Upper lobe of left lung (tissue), 4 donors: ENCODE results near the gene RBBP8NL.

Experiments used
- EP300 ChIP-seq, 4 donors: sonication (generic); formaldehyde crosslinking; IDR thresholded peaks; one replicate each; pipeline ENCODE4 v1.5.1; 2017; ENCODE audit warnings: antibody characterized with exemption in 4 of 4, control low read depth in 2 of 4
- POLR2AphosphoS5 ChIP-seq, 2 donors: sonication (generic); formaldehyde crosslinking; IDR thresholded peaks; one replicate each; pipeline ENCODE4 v1.5.1; 2017; ENCODE audit warnings: antibody characterized with exemption in 2 of 2
- TF ChIP-seq, protein P1 (sequence below), 6 experiments: fragments of 450-650 bp in 4 of 6; fragments of 200-600 bp in 2 of 6; sonication (generic) in 2 of 6; IDR thresholded peaks; one replicate each; pipeline ENCODE4 v1.5.1; 2016 to 2019; ENCODE audit warnings: antibody characterized with exemption in 6 of 6

DNA sequence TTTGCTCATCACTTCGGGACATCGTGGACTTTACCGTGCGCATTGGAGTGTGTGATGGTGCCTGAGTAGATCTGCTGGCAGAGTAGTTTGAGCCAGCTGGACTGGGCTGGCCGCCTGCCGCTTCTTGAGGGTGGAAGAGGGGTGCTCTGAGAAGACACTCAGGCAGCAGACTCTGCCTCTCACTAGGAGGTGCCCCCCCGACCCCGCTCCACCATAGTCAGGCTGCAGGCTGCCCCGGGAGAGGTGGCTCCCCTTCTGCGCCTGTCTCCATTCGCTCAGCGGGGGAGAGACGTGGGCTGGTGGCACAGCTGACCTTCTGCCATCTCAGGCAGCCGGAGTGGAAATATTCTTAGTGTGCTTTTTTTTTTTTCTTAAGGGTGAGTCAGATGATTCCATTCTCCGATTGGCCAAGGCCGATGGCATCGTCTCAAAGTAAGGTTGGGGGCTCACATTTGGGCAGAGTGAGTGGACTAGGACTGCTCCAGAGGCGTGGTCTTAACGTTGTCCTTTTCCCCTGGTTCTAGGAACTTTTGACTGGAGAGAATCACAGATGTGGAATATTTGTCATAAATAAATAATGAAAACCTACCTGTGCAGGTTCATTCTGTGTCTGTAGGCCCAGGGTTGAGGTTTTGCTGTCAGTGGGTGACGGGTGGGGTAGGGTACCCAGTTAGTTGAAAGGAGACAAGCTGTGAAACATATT lies 39.3 kb downstream of the RBBP8NL start:
- TF ChIP-seq, protein P1, sequence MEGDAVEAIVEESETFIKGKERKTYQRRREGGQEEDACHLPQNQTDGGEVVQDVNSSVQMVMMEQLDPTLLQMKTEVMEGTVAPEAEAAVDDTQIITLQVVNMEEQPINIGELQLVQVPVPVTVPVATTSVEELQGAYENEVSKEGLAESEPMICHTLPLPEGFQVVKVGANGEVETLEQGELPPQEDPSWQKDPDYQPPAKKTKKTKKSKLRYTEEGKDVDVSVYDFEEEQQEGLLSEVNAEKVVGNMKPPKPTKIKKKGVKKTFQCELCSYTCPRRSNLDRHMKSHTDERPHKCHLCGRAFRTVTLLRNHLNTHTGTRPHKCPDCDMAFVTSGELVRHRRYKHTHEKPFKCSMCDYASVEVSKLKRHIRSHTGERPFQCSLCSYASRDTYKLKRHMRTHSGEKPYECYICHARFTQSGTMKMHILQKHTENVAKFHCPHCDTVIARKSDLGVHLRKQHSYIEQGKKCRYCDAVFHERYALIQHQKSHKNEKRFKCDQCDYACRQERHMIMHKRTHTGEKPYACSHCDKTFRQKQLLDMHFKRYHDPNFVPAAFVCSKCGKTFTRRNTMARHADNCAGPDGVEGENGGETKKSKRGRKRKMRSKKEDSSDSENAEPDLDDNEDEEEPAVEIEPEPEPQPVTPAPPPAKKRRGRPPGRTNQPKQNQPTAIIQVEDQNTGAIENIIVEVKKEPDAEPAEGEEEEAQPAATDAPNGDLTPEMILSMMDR (IDR thresholded peaks at IDR 0.05): no peak
- TF ChIP-seq EP300 (IDR thresholded peaks at IDR 0.05): no peak
- no peak for TF ChIP-seq POLR2AphosphoS5 (IDR thresholded peaks at IDR 0.05)
